SK-N-SH treated with all-trans-retinoic acid at 6 μM for 48 hours (cell line): ENCODE measurements around the gene DNTT.

ENCODE experiments used
- ATAC-seq: fragments of 200-7000 bp; cut with Tn5 transposase; 3 replicates; pipeline ENCODE4 v1.9.1; 2020; ENCODE audit warnings: mild to moderate bottlenecking, moderate library complexity
- ARNTL ChIP-seq: fragments of 450-650 bp; formaldehyde crosslinking; IDR thresholded peaks from 2 replicates; pipeline ENCODE4 v1.5.0; 2020; ENCODE audit warnings: low read depth, mild to moderate bottlenecking, moderate library complexity, borderline replicate concordance
- BACH2 ChIP-seq: fragments of 250-450 bp; sonication (Bioruptor Pico); IDR thresholded peaks from 2 replicates; pipeline ENCODE4 v1.9.0; 2021; ENCODE audit warnings: mild to moderate bottlenecking, borderline replicate concordance
- CSDC2 ChIP-seq: fragments of 250-450 bp; sonication (Bioruptor Pico); IDR thresholded peaks from 2 replicates; pipeline ENCODE4 v1.5.0; 2020; ENCODE audit warnings: mild to moderate bottlenecking, moderate library complexity
- ESRRG ChIP-seq: fragments of 250-450 bp; sonication (Bioruptor Pico); IDR thresholded peaks from 2 replicates; pipeline ENCODE4 v1.6.1; 2021; ENCODE audit warnings: mild to moderate bottlenecking
- GLIS3 ChIP-seq: fragments of 250-450 bp; sonication (Bioruptor Pico); IDR thresholded peaks from 2 replicates; pipeline ENCODE4 v1.5.0; 2020; ENCODE audit warnings: mild to moderate bottlenecking, moderate library complexity
- ISL1 ChIP-seq: fragments of 250-450 bp; sonication (Bioruptor Pico); IDR thresholded peaks from 2 replicates; pipeline ENCODE4 v2.1.2; 2022; ENCODE audit warnings: mild to moderate bottlenecking, moderate library complexity
- OSR1 ChIP-seq: fragments of 250-450 bp; sonication (Bioruptor Pico); IDR thresholded peaks from 2 replicates; pipeline ENCODE4 v1.8.0; 2022; ENCODE audit warnings: moderate library complexity, mild to moderate bottlenecking, inconsistent platforms
- POU6F1 ChIP-seq: fragments of 250-450 bp; sonication (Bioruptor Pico); IDR thresholded peaks from 2 replicates; pipeline ENCODE4 v1.8.0; 2021; ENCODE audit warnings: low read depth, mild to moderate bottlenecking, moderate library complexity, borderline replicate concordance
- PPARA ChIP-seq: fragments of 250-450 bp; sonication (Bioruptor Pico); IDR thresholded peaks from 2 replicates; pipeline ENCODE4 v1.5.0; 2020; ENCODE audit warnings: mild to moderate bottlenecking, borderline replicate concordance
- SNAI2 ChIP-seq: fragments of 250-450 bp; sonication (Bioruptor Pico); IDR thresholded peaks from 2 replicates; pipeline ENCODE4 v1.5.0; 2020; ENCODE audit warnings: mild to moderate bottlenecking, moderate library complexity
- TCF4 ChIP-seq: fragments of 250-450 bp; sonication (Bioruptor Pico); IDR thresholded peaks from 2 replicates; pipeline ENCODE4 v1.8.0; 2021; ENCODE audit warnings: mild to moderate bottlenecking, moderate library complexity, borderline replicate concordance
- TOX ChIP-seq: fragments of 250-450 bp; sonication (Bioruptor Pico); IDR thresholded peaks from 2 replicates; pipeline ENCODE4 v1.8.0; 2021; ENCODE audit warnings: mild to moderate bottlenecking, moderate library complexity, borderline replicate concordance
- TSHZ2 ChIP-seq: fragments of 250-450 bp; sonication (Bioruptor Pico); IDR thresholded peaks from 2 replicates; pipeline ENCODE4 v1.5.0; 2020; ENCODE audit warnings: mild to moderate bottlenecking, moderate library complexity
- ZC3H10 ChIP-seq: fragments of 250-450 bp; sonication (Bioruptor Pico); IDR thresholded peaks from 2 replicates; pipeline ENCODE4 v1.5.1; 2021; ENCODE audit warnings: mild to moderate bottlenecking, moderate library complexity
- ZFP3 ChIP-seq: fragments of 250-450 bp; sonication (Bioruptor Pico); IDR thresholded peaks from 2 replicates; pipeline ENCODE4 v1.5.0; 2020; ENCODE audit warnings: mild to moderate bottlenecking, moderate library complexity
- ZFP30 ChIP-seq: fragments of 450-650 bp; formaldehyde crosslinking; IDR thresholded peaks from 2 replicates; pipeline ENCODE4 v1.5.0; 2022; ENCODE audit warnings: mild to moderate bottlenecking, moderate library complexity
- ZNF70 ChIP-seq: fragments of 450-650 bp; formaldehyde crosslinking; IDR thresholded peaks from 2 replicates; pipeline ENCODE4 v1.5.0; 2020; ENCODE audit warnings: mild to moderate bottlenecking, moderate library complexity
- ZNF8 ChIP-seq: fragments of 450-650 bp; formaldehyde crosslinking; IDR thresholded peaks from 2 replicates; pipeline ENCODE4 v1.5.0; 2020; ENCODE audit warnings: mild to moderate bottlenecking, moderate library complexity
- TF ChIP-seq, protein P1 (sequence below): fragments of 250-450 bp; sonication (Bioruptor Pico); IDR thresholded peaks from 2 replicates; pipeline ENCODE4 v1.5.1; 2020; ENCODE audit warnings: low read depth, mild to moderate bottlenecking, moderate library complexity
- TF ChIP-seq, protein P2 (sequence below): fragments of 250-450 bp; sonication (Bioruptor Pico); IDR thresholded peaks from 2 replicates; pipeline ENCODE4 v1.5.1; 2021; ENCODE audit warnings: mild to moderate bottlenecking, moderate library complexity

DNTT gene

GRCh38 chr10:96338279-96338925, 34.2 kb downstream of the DNTT start:
- TF ChIP-seq TSHZ2 (no peak), BACH2 (no peak), ZFP30 (no peak), PPARA (CRISPR knock-in tag) (no peak), OSR1 (CRISPR knock-in tag) (no peak), TCF4 (CRISPR knock-in tag) (no peak), ISL1 (CRISPR knock-in tag) (no peak)
- TF ChIP-seq, protein P1, sequence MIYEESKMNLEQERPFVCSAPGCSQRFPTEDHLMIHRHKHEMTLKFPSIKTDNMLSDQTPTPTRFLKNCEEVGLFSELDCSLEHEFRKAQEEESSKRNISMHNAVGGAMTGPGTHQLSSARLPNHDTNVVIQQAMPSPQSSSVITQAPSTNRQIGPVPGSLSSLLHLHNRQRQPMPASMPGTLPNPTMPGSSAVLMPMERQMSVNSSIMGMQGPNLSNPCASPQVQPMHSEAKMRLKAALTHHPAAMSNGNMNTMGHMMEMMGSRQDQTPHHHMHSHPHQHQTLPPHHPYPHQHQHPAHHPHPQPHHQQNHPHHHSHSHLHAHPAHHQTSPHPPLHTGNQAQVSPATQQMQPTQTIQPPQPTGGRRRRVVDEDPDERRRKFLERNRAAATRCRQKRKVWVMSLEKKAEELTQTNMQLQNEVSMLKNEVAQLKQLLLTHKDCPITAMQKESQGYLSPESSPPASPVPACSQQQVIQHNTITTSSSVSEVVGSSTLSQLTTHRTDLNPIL (CRISPR knock-in tag) = no peak
- no peak for ATAC-seq

DNA sequence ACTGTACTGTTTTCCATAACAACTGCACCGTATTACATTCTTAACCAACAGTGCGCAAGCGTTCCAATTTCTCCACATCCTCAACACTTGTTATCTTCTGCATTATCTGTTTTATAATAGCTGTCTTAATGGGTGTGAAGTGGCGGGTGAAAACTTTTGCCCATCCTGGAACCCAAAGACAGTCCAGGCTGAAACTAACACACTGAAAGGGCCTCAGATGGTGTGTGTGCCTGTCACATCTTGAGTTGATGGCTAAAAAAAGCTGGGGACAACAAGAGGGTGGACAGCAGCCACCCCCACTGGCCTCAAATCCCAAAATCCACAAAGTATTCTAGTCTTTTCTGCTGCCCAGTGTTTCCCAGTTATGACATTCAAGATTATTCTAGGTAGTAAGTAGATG, 35.1 kb downstream of the DNTT start:
- ATAC-seq = no peak

DNA sequence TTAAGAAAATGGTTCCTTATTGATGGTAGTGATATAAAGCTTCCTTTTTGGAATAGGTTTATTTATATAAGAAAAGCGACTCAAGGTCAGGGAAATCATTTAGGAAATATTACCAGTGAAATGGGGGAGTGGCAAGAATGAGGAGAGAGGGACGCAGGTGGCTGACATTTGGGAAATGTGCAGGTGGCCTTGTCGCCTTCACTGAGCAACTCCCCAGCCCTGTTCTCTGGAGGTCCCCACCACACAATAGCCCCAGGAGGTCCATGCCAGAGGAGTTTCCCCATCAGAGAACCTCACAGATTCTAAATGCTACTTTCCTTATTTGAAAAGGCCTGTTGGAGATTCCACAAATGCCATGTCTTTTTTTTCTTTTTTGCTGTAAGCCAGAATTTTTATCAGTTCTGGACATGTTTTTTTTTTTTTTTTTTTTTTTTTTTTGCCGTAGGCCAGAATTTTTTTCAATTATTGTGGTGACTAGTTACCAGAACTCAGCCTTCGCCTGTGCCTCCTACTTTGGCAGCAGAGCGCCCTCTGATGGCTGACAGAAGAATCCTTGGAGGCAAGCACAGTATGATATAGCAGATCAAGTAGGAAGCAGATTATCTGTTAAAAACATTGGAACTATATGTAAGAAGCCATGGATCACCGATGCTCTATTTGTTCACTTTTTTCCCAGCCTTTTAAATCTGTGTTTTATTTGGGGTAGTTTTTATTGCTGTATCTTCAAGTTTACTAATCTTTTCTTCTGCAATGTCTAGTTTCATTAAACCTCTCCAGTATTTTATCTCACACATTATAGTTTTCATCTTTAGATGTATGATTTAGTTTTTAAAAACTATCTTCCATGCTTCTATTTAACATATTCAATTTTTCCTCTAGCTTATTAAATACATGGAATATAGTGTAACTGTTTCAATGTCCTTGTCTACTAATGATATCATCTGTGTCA, 36.0 kb downstream of the DNTT start:
- ATAC-seq = peak; percentile 98
- no peak for TF ChIP-seq CSDC2 (CRISPR knock-in tag)
- TF ChIP-seq ZC3H10 (CRISPR knock-in tag) = no peak
- TF ChIP-seq ISL1 (CRISPR knock-in tag) = no peak
- no peak for TF ChIP-seq PPARA (CRISPR knock-in tag)
- no peak for TF ChIP-seq SNAI2 (CRISPR knock-in tag)
- TF ChIP-seq ARNTL = no peak
- TF ChIP-seq TOX = no peak
- no peak for TF ChIP-seq POU6F1 (CRISPR knock-in tag)
- TF ChIP-seq, protein P1 (CRISPR knock-in tag) = no peak
- no peak for TF ChIP-seq ESRRG
- no peak for TF ChIP-seq ZNF8 (CRISPR knock-in tag)
- TF ChIP-seq ZFP30 = no peak
- no peak for TF ChIP-seq OSR1 (CRISPR knock-in tag)
- TF ChIP-seq, protein P2, sequence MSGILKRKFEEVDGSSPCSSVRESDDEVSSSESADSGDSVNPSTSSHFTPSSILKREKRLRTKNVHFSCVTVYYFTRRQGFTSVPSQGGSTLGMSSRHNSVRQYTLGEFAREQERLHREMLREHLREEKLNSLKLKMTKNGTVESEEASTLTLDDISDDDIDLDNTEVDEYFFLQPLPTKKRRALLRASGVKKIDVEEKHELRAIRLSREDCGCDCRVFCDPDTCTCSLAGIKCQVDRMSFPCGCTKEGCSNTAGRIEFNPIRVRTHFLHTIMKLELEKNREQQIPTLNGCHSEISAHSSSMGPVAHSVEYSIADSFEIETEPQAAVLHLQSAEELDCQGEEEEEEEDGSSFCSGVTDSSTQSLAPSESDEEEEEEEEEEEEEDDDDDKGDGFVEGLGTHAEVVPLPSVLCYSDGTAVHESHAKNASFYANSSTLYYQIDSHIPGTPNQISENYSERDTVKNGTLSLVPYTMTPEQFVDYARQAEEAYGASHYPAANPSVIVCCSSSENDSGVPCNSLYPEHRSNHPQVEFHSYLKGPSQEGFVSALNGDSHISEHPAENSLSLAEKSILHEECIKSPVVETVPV (CRISPR knock-in tag) = no peak
- TF ChIP-seq TCF4 (CRISPR knock-in tag) = no peak

More for the DNA sequence above, 35.1 kb downstream of the DNTT start:
- TF ChIP-seq ISL1 (CRISPR knock-in tag) (no peak), POU6F1 (CRISPR knock-in tag) (no peak), ZFP30 (no peak), CSDC2 (CRISPR knock-in tag) (no peak), TOX (no peak), ZFP3 (no peak), BACH2 (no peak), GLIS3 (CRISPR knock-in tag) (no peak), ZNF70 (no peak), ESRRG (no peak)
- TF ChIP-seq, protein P2 (CRISPR knock-in tag) = no peak
